GM21526 (cell line): ENCODE measurements around the gene LLGL1.

Experiments used
- ATAC-seq: cut with Tn5 transposase; IDR thresholded peaks from one replicate; pipeline ENCODE4 v1.9.1; 2021; ENCODE audit warnings: moderate library complexity; ENCODE audit not compliant: unreplicated experiment, low FRiP score

LLGL1 gene

DNA sequence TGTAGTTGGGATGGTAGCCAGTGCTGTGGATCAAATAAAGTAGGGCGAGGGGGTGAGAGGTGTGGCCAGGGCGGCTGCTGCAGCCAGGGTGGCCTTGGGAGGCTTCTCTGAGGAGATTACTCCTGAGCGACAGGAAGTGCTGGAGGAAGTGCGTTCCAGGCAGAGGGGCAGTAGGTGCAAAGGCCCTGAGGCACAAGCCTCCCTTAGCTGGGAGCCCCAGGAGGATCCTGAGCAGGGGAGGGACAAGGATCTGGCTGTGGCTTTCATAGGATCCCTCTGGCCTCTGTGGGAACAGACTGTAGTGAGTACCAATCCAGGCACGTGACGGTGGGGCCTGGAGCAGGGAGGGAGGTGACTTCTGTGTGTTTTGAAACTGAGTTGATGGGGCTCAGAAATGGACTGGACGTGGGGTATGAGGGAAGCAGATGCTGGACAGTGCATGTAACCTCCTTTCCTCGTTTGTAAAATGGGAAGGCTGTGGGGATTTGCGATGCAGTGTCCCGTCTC is 2.8 kb downstream of the LLGL1 start:
- no peak for ATAC-seq

DNA sequence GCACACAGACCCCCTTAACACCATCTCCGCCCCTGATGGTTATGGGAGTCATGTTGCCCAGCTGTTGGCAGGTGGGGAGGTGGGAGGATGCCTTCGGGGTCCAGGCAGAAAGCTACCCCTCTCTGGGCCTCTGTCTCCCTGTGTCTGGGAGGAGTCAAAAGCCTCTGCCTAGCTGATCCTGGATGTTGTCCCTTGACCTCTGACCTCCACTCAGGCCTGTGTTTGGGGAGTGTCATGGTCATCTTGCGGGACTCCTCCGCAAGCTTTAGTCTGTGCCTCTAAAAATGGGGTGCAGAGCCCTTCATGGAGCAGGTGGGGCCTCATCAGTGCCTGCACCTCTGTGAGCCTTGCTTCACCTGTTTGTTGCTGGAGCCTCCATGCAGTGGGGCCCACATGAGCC is 3.8 kb downstream of the LLGL1 start:
- no peak for ATAC-seq

DNA sequence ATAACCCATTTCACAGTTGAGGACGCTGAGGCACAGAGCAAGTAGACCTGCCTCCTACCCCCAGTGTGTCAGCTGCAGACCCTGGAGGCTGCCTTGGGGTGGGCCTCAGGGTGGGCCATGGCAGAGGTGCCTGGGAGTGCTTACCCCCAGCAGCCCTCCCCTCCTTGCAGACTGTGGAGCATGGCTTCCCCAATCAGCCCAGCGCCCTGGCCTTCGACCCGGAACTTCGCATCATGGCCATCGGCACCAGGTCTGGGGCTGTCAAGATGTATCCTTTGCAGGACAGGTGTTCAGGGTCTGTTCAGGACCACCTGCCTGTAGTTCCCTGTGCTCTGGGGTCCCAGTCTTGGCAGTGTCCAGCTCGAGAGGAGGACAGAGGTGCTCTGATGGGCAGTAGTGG is 4.3 kb downstream of the LLGL1 start:
- no peak for ATAC-seq

DNA sequence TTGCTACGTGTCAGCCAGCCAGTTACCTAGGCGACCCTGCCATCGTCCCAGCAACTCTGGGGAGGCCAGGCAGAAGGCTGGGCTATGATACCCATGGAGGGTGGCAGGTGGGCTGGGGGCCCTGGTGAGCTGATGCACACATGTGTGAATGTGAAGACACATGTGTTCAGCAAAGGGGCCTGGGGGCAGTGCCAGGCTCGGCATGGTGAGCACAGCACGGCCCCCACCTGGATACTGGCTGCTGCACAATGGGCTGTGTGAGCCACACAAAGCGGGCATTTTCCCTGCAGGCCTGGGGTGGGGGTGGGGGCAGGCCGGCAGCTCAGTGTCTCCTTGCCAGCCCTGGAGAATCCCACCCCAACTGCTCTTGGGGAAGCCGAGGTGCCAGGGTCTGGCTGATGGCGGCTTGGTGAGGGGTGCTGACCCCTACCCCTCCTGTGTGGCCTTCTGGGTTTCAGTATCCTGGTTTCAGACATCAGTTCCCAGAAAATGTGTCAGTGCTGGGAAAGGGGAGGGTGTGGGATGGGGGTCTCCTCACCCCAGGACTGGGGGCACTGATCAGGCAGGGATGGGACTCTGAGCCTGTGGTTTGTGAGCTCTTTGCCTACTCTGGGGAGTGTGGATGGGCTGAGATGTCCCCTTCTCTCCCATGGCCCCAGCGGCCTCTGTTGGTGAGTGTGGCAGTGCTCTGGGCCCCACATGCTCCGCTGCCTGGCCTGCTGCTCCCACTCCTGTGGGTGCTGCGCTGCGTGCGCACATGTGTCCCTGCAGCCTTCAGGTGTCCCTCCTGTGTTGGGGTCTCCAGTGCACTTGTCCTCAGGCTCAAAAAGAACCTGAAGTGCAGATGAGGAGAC is 5.1 kb downstream of the LLGL1 start:
- no peak for ATAC-seq

DNA sequence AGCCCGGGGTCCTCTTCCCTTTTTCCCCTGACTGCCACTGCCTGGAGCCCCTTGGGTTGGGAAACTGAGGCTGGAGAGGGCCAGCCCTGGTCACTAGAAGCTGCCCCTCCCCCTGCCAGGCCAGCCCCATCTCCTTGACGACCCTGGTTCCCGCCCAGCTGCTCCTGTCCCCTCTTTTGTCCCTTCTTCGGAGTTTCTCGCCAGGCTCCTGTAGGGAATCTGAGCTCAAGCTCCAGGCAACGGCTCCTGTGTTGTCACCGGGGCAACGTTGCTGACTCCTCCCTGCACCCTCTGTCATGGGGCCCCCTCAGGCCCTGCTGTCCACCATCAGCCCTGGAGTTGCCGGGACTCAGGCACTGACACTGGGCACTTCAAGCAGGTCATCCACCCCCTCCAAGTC is 5.7 kb downstream of the LLGL1 start:
- no peak for ATAC-seq

DNA sequence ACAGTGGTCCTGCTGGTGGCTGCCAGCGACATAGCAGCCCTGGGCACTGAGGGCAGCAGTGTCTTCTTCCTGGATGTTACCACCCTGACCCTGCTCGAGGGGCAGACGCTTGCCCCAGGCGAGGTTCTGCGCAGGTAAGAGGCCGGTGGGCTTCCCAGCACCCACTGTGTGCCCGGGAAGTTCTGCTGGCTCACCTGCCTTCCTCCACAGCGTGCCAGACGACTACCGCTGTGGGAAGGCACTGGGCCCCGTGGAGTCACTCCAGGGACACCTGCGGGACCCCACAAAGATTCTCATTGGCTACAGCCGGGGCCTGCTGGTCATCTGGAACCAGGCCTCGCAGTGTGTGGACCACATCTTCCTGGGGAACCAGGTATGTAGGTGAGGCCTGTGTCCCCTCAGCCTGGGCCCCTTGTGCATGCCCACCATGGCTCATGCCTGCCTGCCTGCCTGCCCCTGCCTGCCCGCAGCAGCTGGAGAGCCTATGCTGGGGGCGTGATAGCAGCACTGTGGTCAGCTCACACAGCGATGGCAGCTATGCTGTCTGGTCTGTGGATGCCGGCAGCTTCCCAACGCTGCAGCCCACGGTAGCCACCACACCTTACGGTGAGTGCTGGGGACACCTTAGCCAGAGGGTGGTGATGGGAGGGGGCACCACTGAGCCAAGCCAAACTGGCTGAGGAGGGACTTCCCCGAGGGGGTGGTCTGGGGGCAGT is 8.5 kb downstream of the LLGL1 start:
- no peak for ATAC-seq

DNA sequence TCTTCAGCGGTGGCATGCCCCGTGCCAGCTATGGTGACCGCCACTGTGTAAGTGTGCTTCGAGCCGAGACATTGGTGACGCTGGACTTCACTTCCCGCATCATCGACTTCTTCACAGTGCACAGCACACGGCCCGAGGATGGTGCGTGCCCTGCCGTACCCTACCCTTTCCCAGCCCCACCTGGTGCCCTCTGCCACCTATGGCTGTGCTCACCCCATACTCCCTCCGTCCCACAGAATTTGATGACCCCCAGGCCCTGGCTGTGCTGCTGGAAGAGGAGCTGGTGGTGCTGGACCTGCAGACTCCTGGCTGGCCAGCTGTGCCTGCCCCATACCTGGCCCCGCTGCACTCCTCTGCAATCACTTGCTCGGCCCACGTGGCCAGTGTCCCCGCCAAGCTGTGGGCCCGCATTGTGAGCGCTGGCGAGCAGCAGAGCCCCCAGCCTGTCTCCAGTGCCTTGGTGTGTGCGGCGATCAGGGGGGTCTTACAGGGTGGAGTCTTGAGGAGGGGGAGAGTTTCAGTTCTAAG is 9.5 kb downstream of the LLGL1 start:
- ATAC-seq = no peak

DNA sequence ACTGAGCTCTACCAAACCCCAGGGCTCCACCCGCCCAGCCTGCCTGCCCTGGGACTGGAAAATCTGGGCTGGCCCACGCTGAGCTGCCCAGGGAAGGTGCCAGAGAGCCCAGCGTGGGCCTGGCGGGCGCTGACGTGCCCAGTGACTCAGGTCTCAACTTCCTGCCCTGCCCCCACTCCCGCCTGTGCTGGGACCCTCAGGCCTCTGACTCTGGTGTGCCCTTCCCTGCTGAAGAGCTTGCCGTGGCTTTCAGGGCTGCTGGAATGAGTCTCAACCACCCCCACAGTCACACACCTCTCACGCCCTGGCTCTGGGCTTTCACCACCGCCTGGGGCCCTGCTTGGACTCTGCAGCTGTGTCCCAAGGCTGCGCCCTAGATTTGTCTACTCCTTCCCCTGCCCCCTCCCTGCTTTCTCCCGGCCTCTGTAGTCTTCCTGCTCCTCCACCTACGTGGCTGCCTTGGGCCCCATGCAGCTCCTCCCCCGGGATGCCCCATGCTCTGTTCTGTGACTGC is 10.4 kb downstream of the LLGL1 start:
- ATAC-seq = no peak

DNA sequence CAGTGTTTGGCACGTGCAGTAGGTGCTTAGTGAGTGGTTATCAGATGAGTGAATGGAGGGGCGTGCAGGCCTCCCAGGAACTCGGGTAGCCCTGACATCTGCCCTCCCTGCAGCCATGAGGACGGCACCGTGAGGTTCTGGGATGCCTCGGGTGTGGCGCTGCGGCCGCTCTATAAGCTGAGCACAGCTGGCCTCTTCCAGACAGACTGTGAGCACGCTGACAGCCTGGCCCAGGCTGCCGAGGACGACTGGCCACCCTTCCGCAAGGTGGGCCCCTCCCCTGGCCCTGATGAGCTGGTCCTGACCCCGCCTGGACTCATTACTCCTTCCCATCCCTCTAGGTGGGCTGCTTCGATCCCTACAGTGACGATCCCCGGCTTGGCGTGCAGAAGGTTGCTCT is 11.1 kb downstream of the LLGL1 start:
- no peak for ATAC-seq

DNA sequence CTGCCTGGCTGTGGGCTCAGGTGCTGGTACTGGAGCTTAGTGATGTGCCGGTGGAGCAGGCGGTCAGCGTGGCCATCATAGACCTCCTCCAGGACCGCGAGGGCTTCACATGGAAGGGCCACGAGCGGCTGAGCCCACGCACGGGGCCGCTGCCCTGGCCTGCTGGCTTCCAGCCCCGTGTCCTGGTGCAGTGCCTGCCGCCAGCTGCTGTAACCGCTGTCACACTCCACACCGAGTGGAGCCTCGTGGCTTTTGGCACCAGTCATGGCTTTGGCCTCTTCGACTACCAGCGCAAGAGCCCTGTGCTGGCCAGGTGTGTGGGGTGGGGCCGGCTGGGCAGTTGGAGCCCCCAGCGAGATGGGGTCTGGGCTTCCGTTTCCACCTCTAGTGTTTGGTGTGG is 12.0 kb downstream of the LLGL1 start:
- no peak for ATAC-seq

DNA sequence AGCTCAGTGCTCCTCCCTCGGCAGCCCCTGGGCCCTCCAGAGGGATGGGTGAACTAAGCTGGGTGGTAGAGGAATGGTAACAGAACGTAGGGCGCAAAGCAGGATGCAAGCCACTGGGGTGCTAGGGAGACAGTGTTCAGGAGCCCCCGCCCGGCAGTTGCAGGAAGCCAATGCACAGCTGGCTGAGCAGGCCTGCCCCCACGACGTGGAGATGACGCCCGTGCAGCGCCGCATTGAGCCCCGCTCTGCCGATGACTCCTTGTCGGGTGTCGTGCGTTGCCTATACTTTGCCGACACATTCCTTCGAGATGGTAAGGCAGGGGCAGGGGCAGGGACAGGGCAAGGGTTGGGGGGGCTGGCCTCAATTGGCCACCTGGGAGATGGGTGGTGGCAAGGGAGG is 12.9 kb downstream of the LLGL1 start:
- no peak for ATAC-seq

DNA sequence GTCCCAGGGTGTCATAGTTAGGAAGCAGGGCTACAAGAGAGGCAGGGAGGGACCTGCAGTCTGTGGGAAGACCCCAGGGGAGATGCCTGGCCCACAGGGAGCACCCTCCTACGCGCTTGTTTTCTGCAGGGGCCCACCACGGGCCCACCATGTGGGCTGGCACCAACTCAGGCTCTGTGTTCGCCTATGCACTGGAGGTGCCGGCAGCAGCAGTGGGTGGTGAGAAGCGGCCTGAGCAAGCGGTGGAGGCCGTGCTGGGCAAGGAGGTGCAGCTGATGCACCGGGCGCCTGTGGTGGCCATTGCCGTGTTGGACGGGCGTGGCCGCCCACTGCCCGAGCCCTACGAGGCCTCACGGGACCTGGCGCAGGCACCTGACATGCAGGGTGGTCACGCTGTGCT is 15.0 kb downstream of the LLGL1 start:
- ATAC-seq = no peak

DNA sequence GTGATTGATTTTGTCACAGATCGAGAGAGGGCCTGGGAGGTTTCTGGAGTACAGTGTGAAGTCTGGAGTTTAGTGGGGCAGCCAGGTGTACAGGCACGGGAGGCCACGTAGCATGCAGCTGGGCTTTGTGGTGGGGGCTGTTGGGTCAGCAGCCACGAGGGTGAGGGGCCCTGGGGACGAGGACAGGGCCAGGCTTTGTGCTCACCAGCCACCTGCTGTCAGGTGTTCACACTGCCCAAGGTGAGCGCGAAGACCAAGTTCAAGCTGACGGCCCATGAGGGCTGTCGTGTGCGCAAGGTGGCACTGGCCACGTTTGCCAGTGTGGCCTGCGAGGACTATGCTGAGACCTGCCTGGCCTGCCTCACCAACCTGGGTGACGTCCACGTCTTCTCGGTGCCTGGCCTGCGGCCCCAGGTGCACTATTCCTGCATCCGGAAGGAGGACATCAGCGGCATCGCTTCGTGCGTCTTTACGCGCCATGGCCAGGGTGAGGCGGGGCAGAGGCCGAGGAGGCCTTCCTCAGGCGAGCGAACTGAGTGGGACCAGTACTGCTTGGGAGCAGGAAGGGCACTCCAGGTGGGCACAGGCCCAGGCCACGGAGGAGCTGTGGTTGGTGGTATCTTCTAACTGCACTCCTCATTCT is 15.9 kb downstream of the LLGL1 start:
- ATAC-seq = no peak

DNA sequence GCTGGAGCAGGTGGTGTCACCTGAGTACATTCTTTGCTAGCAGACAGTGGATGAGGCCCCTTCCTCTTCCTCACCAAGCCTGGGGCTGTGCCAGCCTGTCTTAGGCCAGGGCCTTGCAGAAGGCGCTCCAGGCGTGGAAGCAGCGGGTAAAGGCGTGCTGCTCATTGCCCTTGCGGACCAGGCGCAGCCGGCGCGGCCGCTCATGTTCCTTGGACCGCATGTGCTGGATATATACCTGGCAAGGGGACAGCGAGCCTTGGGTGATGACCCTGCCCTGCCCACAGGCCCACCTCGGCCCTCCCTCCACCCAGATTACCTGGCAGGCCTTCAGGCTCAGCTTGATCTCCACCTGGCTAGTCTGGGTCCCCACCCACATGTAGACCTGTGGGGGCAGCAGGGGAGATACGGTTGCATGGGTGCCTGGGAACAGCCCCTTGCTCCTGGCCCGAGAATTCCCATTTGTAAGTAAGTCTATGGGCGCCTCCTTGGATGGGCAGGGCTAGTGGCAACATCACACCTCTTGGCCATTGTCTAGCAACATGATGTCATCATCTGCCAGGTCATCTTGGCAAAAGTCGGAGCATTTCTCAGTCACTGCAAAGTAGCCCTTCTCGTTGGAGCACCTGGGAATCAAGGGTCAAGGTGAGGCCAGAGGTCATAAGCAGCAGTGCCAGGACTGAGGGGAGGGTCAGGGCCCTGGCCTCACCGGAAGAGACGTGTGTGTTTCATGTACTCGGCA is 19.8 kb downstream of the LLGL1 start:
- ATAC-seq = no peak

DNA sequence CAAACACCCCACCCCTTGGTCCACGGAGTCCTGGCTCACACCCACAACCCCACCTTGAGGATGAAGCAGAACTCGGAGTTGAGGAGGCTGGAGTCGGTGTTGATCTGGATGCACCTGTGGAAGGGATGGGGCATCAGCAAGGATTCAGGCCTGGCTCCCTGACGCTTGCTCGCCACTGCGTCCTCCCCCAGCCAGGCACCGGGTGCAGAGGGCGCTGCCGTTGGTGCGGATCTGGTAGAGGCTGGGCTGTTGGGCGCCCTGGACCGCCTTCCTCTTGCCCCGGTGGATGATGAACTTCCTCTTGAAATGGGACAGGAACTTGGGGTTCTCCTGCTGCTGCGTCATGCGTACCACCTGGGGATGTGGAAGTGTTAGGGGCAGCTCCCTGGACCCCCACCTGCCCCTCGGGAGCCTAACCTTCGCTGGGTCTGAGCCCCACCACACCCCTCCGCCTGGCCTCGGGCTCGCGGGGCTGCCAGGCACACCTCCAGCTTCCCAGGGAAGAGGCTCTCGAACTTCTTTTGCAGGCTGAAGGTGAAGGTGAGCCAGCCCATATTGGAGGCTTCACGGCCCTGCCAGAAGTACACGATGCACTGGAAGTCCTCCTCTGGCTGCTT is 20.8 kb downstream of the LLGL1 start:
- no peak for ATAC-seq

DNA sequence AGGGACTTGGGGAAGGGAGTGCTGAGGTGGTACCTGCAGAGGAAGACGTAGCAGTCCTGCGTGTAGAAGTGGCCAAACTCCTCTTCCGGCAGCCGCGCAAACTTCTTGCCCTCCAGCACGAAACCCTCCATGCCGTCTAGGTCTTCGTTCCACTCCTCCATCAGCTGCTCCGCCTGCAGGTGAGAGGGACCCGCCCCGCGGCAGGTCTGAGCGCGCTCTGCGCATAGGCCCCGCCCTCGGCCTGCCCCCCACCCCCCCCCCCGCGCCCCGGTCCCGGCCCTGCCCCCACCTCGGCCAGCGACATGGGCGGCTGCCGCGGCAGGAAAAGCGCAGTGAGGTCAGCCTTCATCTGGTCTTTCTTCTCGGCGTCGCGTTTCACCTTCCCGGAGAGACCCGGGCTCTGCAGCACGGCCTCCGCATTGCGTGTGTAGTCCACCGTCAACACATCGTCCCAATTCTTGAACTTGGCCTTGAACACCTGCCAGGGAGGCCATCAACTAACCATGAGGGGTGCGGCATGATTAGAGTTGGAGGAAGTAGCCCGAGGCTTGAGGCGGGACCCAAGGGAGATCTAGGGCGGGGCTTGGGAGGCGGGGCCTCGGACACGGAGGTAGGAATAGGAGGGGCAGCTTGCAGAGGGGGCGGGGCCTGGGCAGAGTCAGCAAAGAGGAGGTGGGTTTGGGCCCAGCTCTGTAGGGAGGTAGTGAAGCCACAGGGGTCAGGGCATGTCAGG is 21.6 kb downstream of the LLGL1 start:
- ATAC-seq = no peak

DNA sequence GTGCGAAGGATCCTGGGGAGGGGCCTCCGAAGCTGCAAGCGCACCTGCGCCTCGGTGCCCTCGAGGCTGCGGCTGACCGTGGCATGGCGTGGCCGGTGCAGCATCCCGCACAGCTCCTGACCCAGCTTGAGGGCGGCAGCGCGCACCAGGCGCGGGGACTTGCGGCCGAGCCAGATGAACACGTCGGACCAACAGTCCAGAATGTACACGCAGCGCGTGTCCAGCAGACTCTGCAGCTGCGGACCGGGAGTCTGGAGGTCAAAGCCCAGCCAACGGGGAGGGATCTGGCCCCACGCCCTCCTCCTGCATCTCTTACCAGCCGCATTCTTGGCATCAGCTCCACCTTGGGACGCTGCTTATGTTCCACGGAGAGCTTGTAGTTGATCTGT is 22.2 kb downstream of the LLGL1 start:
- no peak for ATAC-seq

DNA sequence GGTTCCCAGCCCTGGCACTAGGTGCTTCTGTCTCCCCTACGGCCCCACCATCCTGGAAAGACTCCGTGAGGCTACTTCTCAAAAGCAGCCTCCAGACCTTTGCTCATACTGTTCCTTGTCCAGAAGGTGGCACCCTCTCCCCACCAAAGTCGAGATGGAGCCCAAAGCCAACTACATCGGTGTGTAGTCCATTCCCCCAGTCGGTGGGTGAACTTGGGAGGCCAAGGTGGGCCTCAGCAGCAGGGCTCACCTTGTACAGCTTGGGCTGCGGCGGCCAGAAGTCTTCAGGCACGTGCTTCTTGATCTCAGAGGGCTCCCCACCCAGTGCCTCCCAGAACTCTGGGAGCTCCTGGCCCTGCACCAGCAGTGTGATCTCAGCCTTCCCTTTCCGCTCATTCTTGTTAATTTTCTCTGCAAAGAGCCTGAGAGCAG is 22.9 kb downstream of the LLGL1 start:
- no peak for ATAC-seq

DNA sequence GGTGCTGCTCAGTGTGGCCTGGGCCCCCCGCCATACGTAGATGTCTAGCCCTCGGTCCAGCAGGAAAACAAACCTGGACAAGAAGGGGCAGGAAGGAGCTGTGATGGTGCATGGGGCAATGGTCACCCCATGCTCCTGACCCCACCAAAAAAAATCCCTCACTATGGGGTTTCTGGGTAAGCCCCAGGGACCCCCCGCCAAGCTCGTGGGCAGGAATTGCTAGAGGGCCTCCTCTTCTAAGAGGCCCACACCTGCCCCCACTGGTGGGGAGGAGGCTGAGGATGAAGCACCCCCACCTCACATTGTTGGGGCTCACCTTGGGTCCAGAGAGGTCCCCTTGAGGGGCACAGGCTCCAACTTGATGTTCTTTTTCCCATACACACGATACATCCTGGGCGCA is 23.4 kb downstream of the LLGL1 start:
- no peak for ATAC-seq
